Osteoblast (primary cell): ENCODE results near the gene NOS1AP. TPM values are rescaled to one million over a fixed set of nuclear protein-coding genes. Genes with fewer than 3 reads are reported as not detected.

Experiments
- DNase-seq: peaks from one replicate; pipeline ENCODE4 v3.0.0; 2011; ENCODE audit warnings: low spot score, mixed read lengths; ENCODE audit not compliant: insufficient read length; ENCODE audit errors: missing footprints
- H2AFZ ChIP-seq: 2 replicates; pipeline ENCODE4 v1.6.0; 2011; ENCODE audit warnings: mild to moderate bottlenecking, low read length
- H3K27ac ChIP-seq: 2 replicates; pipeline ENCODE4 v1.5.1; 2011; ENCODE audit warnings: mild to moderate bottlenecking, low read depth, low read length, moderate library complexity
- H3K27me3 ChIP-seq: 2 replicates; pipeline ENCODE4 v1.6.0; 2012; ENCODE audit warnings: mild to moderate bottlenecking, control low read depth, inconsistent platforms, low read length, moderate library complexity; ENCODE audit not compliant: insufficient read depth
- H3K36me3 ChIP-seq: 2 replicates; pipeline ENCODE4 v1.5.1; 2011; ENCODE audit warnings: mild to moderate bottlenecking, low read length, control low read depth, moderate library complexity; ENCODE audit not compliant: insufficient read depth
- H3K4me1 ChIP-seq: 2 replicates; pipeline ENCODE4 v1.5.1; 2011; ENCODE audit warnings: mild to moderate bottlenecking, low read length, control low read depth, moderate library complexity; ENCODE audit not compliant: insufficient read depth
- H3K4me2 ChIP-seq: 2 replicates; pipeline ENCODE4 v1.6.0; 2011; ENCODE audit warnings: mild to moderate bottlenecking, low read length; ENCODE audit not compliant: insufficient read depth
- H3K4me3 ChIP-seq: fragments of 200-600 bp; sonication (generic); 3 replicates; pipeline ENCODE4 v1.5.1; 2012; ENCODE audit warnings: mild to moderate bottlenecking, low read length, inconsistent platforms; ENCODE audit not compliant: insufficient read depth
- H3K79me2 ChIP-seq: 2 replicates; pipeline ENCODE4 v1.6.0; 2012; ENCODE audit warnings: mild to moderate bottlenecking, low read length, control low read depth, inconsistent platforms; ENCODE audit not compliant: insufficient read depth
- H3K9me3 ChIP-seq: 2 replicates; pipeline ENCODE4 v1.5.1; 2011; ENCODE audit warnings: low read depth, low read length, control low read depth
- H4K20me1 ChIP-seq: 2 replicates; pipeline ENCODE4 v1.6.0; 2012; ENCODE audit warnings: mild to moderate bottlenecking, low read length, control low read depth; ENCODE audit not compliant: insufficient read depth
- CTCF ChIP-seq: IDR thresholded peaks from 2 replicates; pipeline ENCODE4 v1.5.1; 2011; ENCODE audit warnings: mild to moderate bottlenecking, low read depth, low read length, moderate library complexity; ENCODE audit errors: extremely low read depth
- total RNA-seq: library from RNA; depleted of rRNA; stranded (reverse); fragments of >200 nt; gene quantifications from 2 replicates; pipeline ENCODE4 v1.2.3, GENCODE V29; 2012

NOS1AP gene
- total RNA-seq, 1 donor, result not detected

- no peaks in the 10 kb centered on the region for H4K20me1 ChIP-seq
- no peak for TF ChIP-seq CTCF
- DNase-seq, result no peak
These were observed 149.1 kb downstream of the NOS1AP start for GRCh38 chr1:162218546-162218945.

DNA sequence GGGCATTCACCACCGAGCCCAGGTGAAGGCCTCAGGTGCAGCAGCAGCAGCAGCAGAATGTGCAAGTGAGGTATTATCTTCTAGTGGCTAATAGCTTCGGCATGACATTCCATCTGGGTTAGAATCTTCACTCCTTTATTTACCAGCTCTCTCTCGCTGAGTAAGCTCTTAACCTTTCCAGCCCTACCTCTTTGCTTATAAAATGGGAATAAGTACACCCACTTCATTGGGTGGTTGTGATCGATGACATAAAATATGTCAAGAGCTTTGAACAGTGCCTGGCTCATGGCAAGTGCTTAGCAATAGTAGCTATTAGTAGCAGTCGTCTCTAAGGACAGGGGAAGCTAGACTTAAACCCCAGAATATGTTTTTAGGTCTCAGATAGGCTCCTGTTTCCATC lies 149.5 kb downstream of the NOS1AP start:
- H3K4me3 ChIP-seq, result no peak overlapping the region

More at GRCh38 chr1:162218546-162218945, 149.1 kb downstream of the NOS1AP start:
- Histone ChIP-seq H2AFZ (no peak overlapping the region), H3K9me3 (no peaks in the 10 kb centered on the region), H3K4me3 (no peak overlapping the region), H3K27ac (no peak overlapping the region), H3K4me2 (no peak overlapping the region), H3K27me3 (peaks cover 3% of the 10 kb centered on the region), H3K36me3 (no peaks in the 10 kb centered on the region), H3K79me2 (no peaks in the 10 kb centered on the region), H3K4me1 (no peaks in the 10 kb centered on the region)

DNA sequence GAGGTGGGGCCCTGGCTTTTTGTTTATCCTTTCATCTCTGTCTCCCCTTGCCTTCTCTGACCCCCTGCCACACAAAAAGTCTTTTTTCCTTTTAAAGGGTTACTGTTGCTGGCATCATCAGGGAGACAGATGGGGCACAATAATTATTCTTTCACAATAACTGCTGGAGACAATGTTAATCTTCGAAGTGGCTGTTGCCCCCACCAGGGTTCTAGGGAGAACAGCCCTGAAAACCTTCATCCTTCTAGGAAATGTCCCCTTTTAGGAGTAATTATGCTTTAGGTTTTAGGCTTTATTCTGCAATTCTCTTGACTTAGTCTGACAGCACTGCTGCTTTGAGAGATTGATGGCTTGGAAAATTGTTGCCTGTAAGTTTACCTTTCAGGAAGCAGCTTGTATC lies 150.0 kb downstream of the NOS1AP start:
- DNase-seq, result no peak
- TF ChIP-seq CTCF, result no peak
- H3K4me1 ChIP-seq, result no peaks in the 10 kb centered on the region
- no peaks in the 10 kb centered on the region for H3K79me2 ChIP-seq
- no peaks in the 10 kb centered on the region for H3K9me3 ChIP-seq
- H3K4me3 ChIP-seq, result no peak overlapping the region
- H2AFZ ChIP-seq, result no peak overlapping the region
- H3K4me2 ChIP-seq, result no peak overlapping the region
- peaks cover 3% of the 10 kb centered on the region for H3K27me3 ChIP-seq
- no peaks in the 10 kb centered on the region for H4K20me1 ChIP-seq
- no peak overlapping the region for H3K27ac ChIP-seq
- H3K36me3 ChIP-seq, result no peaks in the 10 kb centered on the region

More for the DNA sequence above, 149.5 kb downstream of the NOS1AP start:
- Histone ChIP-seq H3K36me3 (no peaks in the 10 kb centered on the region), H2AFZ (no peak overlapping the region), H3K4me2 (no peak overlapping the region), H3K27me3 (peaks cover 3% of the 10 kb centered on the region), H3K79me2 (no peaks in the 10 kb centered on the region), H4K20me1 (no peaks in the 10 kb centered on the region), H3K4me1 (no peaks in the 10 kb centered on the region), H3K27ac (no peak overlapping the region), H3K9me3 (no peaks in the 10 kb centered on the region)
- TF ChIP-seq CTCF, result no peak
- no peak for DNase-seq

DNA sequence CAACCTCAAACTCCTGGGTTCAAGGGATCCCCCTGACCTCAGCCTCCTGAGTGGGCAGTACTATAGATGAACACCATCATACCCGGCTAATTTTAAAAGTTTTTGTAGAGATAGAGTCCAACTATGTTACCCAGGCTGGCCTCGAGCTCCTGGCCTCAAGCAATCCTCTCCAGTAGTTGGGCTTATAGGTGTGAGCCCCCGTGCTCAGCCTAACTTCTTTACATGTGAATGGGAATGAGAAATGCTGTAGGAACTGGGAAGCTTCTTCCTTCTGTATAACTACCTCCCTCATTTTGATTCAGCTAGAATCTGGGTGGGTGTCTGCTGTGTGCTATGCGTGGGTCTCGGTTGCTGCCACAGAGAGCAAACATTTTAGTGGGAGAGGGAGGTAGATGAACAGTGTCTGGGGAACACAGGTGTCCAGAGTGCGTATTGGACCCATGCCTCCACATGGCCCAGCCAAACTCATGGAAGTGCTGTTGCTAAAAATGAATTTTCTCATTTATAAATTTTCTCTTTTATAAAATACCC lies 150.6 kb downstream of the NOS1AP start:
- H4K20me1 ChIP-seq, result no peaks in the 10 kb centered on the region
- no peaks in the 10 kb centered on the region for H3K4me1 ChIP-seq
- no peak overlapping the region for H3K4me3 ChIP-seq
- H3K79me2 ChIP-seq, result no peaks in the 10 kb centered on the region
- H3K9me3 ChIP-seq, result no peaks in the 10 kb centered on the region
- DNase-seq, result no peak
- no peak for TF ChIP-seq CTCF
- no peak overlapping the region for H2AFZ ChIP-seq
- no peaks in the 10 kb centered on the region for H3K36me3 ChIP-seq
- no peak overlapping the region for H3K4me2 ChIP-seq
- H3K27me3 ChIP-seq, result peaks cover 2% of the 10 kb centered on the region
- H3K27ac ChIP-seq, result no peak overlapping the region
